Measurements from ENCODE around the gene KRT5. TPM values are rescaled to one million over a fixed set of nuclear protein-coding genes. Genes with fewer than 3 reads are reported as not detected.

The KRT5 gene
- total RNA-seq, 1 donor from 2014 or later = 0.51 TPM

DNA sequence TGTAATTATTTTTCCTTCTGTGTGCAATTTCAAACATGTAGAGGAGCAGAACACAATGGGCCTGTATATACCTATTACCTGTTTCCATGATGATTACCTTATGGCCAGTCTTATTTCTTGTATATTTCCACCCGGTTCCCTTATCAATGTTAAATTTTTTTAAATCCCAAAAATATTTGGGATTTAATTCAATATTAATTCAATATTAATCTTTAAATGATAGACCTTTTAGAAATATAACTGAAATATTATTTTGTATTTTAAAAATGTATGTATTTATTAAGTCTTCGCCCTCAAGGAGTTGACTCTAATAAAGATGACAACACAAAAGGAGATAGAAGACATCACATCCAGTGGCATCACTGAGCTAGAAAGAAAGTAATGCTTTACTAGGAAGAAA, 46.0 kb downstream of the KRT5 start:
- DNase-seq (ENCODE audit: low spot score in 2 of 2, unreplicated experiment in 2 of 2) = no peak
- peaks cover 41% of the 10 kb centered on the region for H3K27me3 Mint-ChIP-seq (ENCODE audit: low read depth)
- TF ChIP-seq, protein P1, sequence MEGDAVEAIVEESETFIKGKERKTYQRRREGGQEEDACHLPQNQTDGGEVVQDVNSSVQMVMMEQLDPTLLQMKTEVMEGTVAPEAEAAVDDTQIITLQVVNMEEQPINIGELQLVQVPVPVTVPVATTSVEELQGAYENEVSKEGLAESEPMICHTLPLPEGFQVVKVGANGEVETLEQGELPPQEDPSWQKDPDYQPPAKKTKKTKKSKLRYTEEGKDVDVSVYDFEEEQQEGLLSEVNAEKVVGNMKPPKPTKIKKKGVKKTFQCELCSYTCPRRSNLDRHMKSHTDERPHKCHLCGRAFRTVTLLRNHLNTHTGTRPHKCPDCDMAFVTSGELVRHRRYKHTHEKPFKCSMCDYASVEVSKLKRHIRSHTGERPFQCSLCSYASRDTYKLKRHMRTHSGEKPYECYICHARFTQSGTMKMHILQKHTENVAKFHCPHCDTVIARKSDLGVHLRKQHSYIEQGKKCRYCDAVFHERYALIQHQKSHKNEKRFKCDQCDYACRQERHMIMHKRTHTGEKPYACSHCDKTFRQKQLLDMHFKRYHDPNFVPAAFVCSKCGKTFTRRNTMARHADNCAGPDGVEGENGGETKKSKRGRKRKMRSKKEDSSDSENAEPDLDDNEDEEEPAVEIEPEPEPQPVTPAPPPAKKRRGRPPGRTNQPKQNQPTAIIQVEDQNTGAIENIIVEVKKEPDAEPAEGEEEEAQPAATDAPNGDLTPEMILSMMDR (IDR thresholded peaks at IDR 0.05; ENCODE audit: unreplicated experiment) = no peak
- no peak overlapping the region for H3K27ac Mint-ChIP-seq
- H3K9me3 Mint-ChIP-seq = peaks cover 5% of the 10 kb centered on the region
- H3K4me3 Mint-ChIP-seq = no peak overlapping the region
- no peaks in the 10 kb centered on the region for H3K36me3 Mint-ChIP-seq
- no peaks in the 10 kb centered on the region for H3K4me1 Mint-ChIP-seq

DNA sequence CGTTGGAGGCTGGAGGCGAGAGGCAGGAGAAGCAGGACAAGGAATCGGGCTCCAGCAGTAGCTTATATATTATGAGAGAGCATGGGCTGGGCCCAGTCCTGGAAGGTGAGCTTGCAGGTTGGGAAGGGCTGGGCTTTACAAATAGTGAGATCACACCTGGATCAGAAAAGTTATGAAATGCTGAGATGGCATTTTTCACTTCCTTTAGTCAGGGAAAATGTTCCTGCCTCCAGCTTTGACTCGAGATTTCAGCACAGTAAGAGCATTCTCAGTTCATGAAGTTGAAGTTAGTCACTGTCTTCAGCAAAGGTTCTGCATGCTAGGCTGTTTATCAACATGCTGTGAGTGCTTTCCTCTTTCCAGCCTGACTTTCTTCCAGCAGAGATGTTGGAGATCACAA, 46.4 kb downstream of the KRT5 start, which contains the start of gene KRT6C:
KRT6C (minus strand) TSS at position 38 of the 400 bp plus-strand sequence. CDS start 68 bp downstream, outside the sequence.
- Mint-ChIP-seq H3K27ac (no peak within 1 kb of the TSS), H3K36me3 (no peaks in the 10 kb centered on the region), H3K9me3 (peaks cover 4% of the 10 kb centered on the region), H3K27me3 (ENCODE audit: low read depth) (peaks cover 41% of the 10 kb centered on the region), H3K4me1 (no peaks in the 10 kb centered on the region), H3K4me3 (no peak within 1 kb of the TSS)
- TF ChIP-seq, protein P1 (IDR thresholded peaks at IDR 0.05; ENCODE audit: unreplicated experiment) = no peak
- DNase-seq (ENCODE audit: low spot score in 2 of 2, unreplicated experiment in 2 of 2) = no peak

DNA sequence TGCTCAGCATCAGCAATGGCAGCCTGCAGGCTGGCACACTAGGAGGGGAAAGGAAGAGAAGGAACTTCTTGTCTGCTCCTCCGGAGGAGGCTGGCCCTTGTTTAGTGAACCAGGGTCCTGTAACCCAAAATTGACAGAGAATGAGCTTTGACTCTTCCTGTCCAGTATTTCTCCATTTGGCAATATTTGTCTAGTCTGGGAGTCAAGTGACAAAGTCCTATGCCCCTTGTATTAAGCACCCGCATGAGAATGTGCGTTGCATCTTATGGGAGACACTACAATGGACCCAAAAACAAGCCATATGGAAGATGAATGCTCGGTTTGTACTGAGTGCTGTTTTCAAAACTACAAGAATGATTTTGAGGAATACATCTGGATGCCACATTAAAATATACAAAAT, 50.3 kb downstream of the KRT5 start:
- Mint-ChIP-seq H3K4me3 (no peak overlapping the region), H3K9me3 (no peaks in the 10 kb centered on the region), H3K27me3 (ENCODE audit: low read depth) (peaks cover 49% of the 10 kb centered on the region), H3K4me1 (peaks cover 3% of the 10 kb centered on the region), H3K36me3 (no peaks in the 10 kb centered on the region), H3K27ac (no peak overlapping the region)
- TF ChIP-seq, protein P1 (IDR thresholded peaks at IDR 0.05; ENCODE audit: unreplicated experiment) = no peak
- no peak for DNase-seq (ENCODE audit: low spot score in 2 of 2, unreplicated experiment in 2 of 2)

DNA sequence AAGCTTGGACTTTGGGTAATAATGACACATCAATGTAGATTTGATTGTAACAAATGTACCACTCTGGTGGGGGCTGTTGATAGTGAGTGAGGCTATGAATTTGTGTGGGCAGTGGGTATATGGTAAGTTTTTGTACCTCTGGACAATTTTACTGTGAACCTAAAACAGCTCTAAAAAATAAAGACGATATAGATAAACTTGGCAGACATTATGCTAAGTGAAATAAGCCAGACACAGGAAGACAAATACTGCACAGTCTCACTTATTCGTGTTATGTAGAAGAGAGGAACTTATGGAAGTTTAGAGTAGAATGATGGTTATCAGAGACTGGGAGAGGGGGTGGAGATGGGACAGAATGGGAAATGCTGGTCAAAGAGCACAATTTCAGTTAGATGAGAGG, 55.3 kb downstream of the KRT5 start:
- no peak for DNase-seq (ENCODE audit: low spot score in 2 of 2, unreplicated experiment in 2 of 2)
- Mint-ChIP-seq H3K27ac (no peak overlapping the region), H3K4me1 (peaks cover 6% of the 10 kb centered on the region), H3K36me3 (no peaks in the 10 kb centered on the region), H3K9me3 (no peaks in the 10 kb centered on the region), H3K4me3 (no peak overlapping the region), H3K27me3 (ENCODE audit: low read depth) (peaks cover 29% of the 10 kb centered on the region)
- TF ChIP-seq, protein P1 (IDR thresholded peaks at IDR 0.05; ENCODE audit: unreplicated experiment) = no peak

Other genes starting within 250 kb of the KRT5 start
- gene KRT86, start 245.7 kb downstream of the KRT5 start, total RNA-seq = 0.16 TPM in 1 of 3 replicates, not detected in the others
- gene KRT81, start 228.9 kb downstream of the KRT5 start, total RNA-seq = 0.16 TPM in 1 of 3 replicates, not detected in the others
- not detected in 3 replicates for gene KRT83, start 199.0 kb downstream of the KRT5 start, total RNA-seq
- not detected in 3 replicates for gene KRT85, start 152.9 kb downstream of the KRT5 start, total RNA-seq
- not detected in 3 replicates for gene KRT84, start 134.7 kb downstream of the KRT5 start, total RNA-seq
- gene KRT82, start 114.1 kb downstream of the KRT5 start, total RNA-seq = not detected in 3 replicates
- gene KRT75, start 86.0 kb downstream of the KRT5 start, total RNA-seq = not detected in 3 replicates
- gene KRT6B, start 68.2 kb downstream of the KRT5 start, total RNA-seq = not detected in 3 replicates
- gene KRT6C, start 46.6 kb downstream of the KRT5 start, total RNA-seq = not detected in 3 replicates
- gene KRT6A, start 27.1 kb downstream of the KRT5 start, total RNA-seq = 1.2 TPM in 1 of 3 replicates, not detected in the others
- not detected in 3 replicates for gene KRT71, start 32.8 kb upstream of the KRT5 start, total RNA-seq
- gene KRT74, start 53.4 kb upstream of the KRT5 start, total RNA-seq = not detected in 3 replicates
- gene KRT72, start 81.1 kb upstream of the KRT5 start, total RNA-seq = not detected in 3 replicates
- not detected in 3 replicates for gene KRT73, start 98.2 kb upstream of the KRT5 start, total RNA-seq
- gene KRT2, start 131.8 kb upstream of the KRT5 start, total RNA-seq = not detected in 3 replicates
- gene KRT1, start 160.0 kb upstream of the KRT5 start, total RNA-seq = not detected in 3 replicates
- not detected in 3 replicates for gene KRT77, start 183.1 kb upstream of the KRT5 start, total RNA-seq

Data from mesothelial cell of epicardium (in vitro differentiated cells).